ENCODE data around the gene LHFPL3. TPM values are rescaled to one million over a fixed set of nuclear protein-coding genes. Genes with fewer than 3 reads are reported as not detected.

The LHFPL3 gene
- total and polyA plus RNA-seq, 2 experiments from 2014 or later: not detected

- no peak for TF ChIP-seq CTCF (IDR thresholded peaks at IDR 0.05; ENCODE audit: low read depth, low read length)
- no peaks in the 10 kb centered on the region for H3K27me3 ChIP-seq
- DNase-seq (ENCODE audit: low read depth in 1 of 2, low spot score in 1 of 2): peak in 1 of 2 donors; percentile 50
- H3K4me3 ChIP-seq: no peak overlapping the region
- no peak overlapping the region for H3K27ac ChIP-seq
- no peaks in the 10 kb centered on the region for H3K4me1 ChIP-seq (ENCODE audit: low read depth)
- H3K36me3 ChIP-seq: no peaks in the 10 kb centered on the region
- no peaks in the 10 kb centered on the region for H3K9me3 ChIP-seq (ENCODE audit: low read depth)
Observed at GRCh38 chr7:104951546-104951945, 623.1 kb downstream of the LHFPL3 start.

GRCh38 chr7:104955276-104955675 is 626.9 kb downstream of the LHFPL3 start:
- TF ChIP-seq CTCF (IDR thresholded peaks at IDR 0.05; ENCODE audit: low read depth, low read length): no peak
- DNase-seq (ENCODE audit: low read depth in 1 of 2, low spot score in 1 of 2): no peak
- H3K27me3 ChIP-seq: no peaks in the 10 kb centered on the region
- H3K27ac ChIP-seq: no peak overlapping the region
- H3K4me3 ChIP-seq: no peak overlapping the region
- H3K9me3 ChIP-seq (ENCODE audit: low read depth): no peaks in the 10 kb centered on the region
- no peaks in the 10 kb centered on the region for H3K36me3 ChIP-seq
- peaks cover 6% of the 10 kb centered on the region for H3K4me1 ChIP-seq (ENCODE audit: low read depth)

Other genes starting within 250 kb of the LHFPL3 start
- 65.4 and 66.5 TPM in 2 replicates for gene ORC5, start 120.6 kb upstream of the LHFPL3 start, total RNA-seq
- gene ORC5, start 120.6 kb upstream of the LHFPL3 start, polyA plus RNA-seq: 13.5 and 20.4 TPM in 2 replicates